DOHH2 (cell line): ENCODE measurements around the gene BMP6.

Source experiments
- H3F3A ChIP-seq: fragments of 200-600 bp; sonication (generic), shearing (Covaris generic); 2 replicates; pipeline ENCODE4 v1.6.0; 2016; ENCODE audit warnings: antibody characterized with exemption, mild to moderate bottlenecking; ENCODE audit not compliant: control insufficient read depth, insufficient read depth
- H3K27ac ChIP-seq: fragments of 200-600 bp; sonication (generic); 2 replicates; pipeline ENCODE4 v1.5.1; 2014; ENCODE audit warnings: low read depth, mild to moderate bottlenecking, low read length, moderate library complexity
- H3K27me3 ChIP-seq: fragments of 200-600 bp; sonication (generic); 2 replicates; pipeline ENCODE4 v1.6.1; 2014; ENCODE audit warnings: mild to moderate bottlenecking, low read length, mixed read lengths; ENCODE audit not compliant: control insufficient read depth
- H3K36me3 ChIP-seq: fragments of 200-600 bp; sonication (generic); 2 replicates; pipeline ENCODE4 v1.6.1; 2014; ENCODE audit warnings: mild to moderate bottlenecking, low read length, moderate library complexity, mixed read lengths; ENCODE audit not compliant: control insufficient read depth
- H3K4me1 ChIP-seq: fragments of 200-600 bp; sonication (generic); 2 replicates; pipeline ENCODE4 v1.6.1; 2014; ENCODE audit warnings: mild to moderate bottlenecking, low read length, mixed read lengths; ENCODE audit not compliant: control insufficient read depth
- H3K4me2 ChIP-seq: fragments of 200-600 bp; sonication (generic); 2 replicates; pipeline ENCODE4 v1.6.0; 2014; ENCODE audit warnings: mild to moderate bottlenecking, low read length, moderate library complexity
- H3K4me3 ChIP-seq: fragments of 200-600 bp; sonication (generic); 2 replicates; pipeline ENCODE4 v1.5.1; 2014; ENCODE audit warnings: mild to moderate bottlenecking, low read length, mixed read lengths
- H3K79me2 ChIP-seq: fragments of 200-600 bp; sonication (generic); 2 replicates; pipeline ENCODE4 v1.6.1; 2014; ENCODE audit warnings: mild to moderate bottlenecking, low read length, mixed read lengths; ENCODE audit not compliant: control insufficient read depth
- H3K9me2 ChIP-seq: fragments of 200-600 bp; sonication (generic); replicated peaks from 2 replicates; pipeline ENCODE4 v1.6.1; 2014; ENCODE audit warnings: mild to moderate bottlenecking, low read length, mixed read lengths; ENCODE audit not compliant: control insufficient read depth
- H3K9me3 ChIP-seq: fragments of 200-600 bp; sonication (generic); 2 replicates; pipeline ENCODE4 v1.6.1; 2014; ENCODE audit warnings: antibody characterized with exemption, low read length, mixed read lengths; ENCODE audit not compliant: control insufficient read depth, insufficient read depth
- H4K20me1 ChIP-seq: fragments of 200-600 bp; sonication (generic); 2 replicates; pipeline ENCODE4 v1.6.0; 2014; ENCODE audit warnings: low read depth, mild to moderate bottlenecking, antibody characterized with exemption, low read length, moderate library complexity; ENCODE audit not compliant: control insufficient read depth, insufficient read depth
- CTCF ChIP-seq: fragments of 200-600 bp; sonication (generic); IDR thresholded peaks from one replicate; pipeline ENCODE4 v1.5.1; 2014; ENCODE audit warnings: antibody characterized with exemption, mild to moderate bottlenecking, low read depth, low read length; ENCODE audit not compliant: poor library complexity, severe bottlenecking
- EZH2phosphoT487 ChIP-seq: fragments of 200-600 bp; sonication (generic); IDR thresholded peaks from 2 replicates; pipeline ENCODE4 v1.6.1; 2017; ENCODE audit warnings: borderline replicate concordance, mild to moderate bottlenecking, antibody characterized with exemption, low read length, moderate library complexity, mixed read lengths

The BMP6 gene

GRCh38 chr6:7797386-7797785 lies 71.5 kb downstream of the BMP6 start:
- Histone ChIP-seq H3F3A (no peaks in the 10 kb centered on the region), H3K27me3 (no peaks in the 10 kb centered on the region), H3K79me2 (no peaks in the 10 kb centered on the region), H3K9me3 (no peaks in the 10 kb centered on the region), H3K9me2 (no peaks in the 10 kb centered on the region), H3K4me1 (no peaks in the 10 kb centered on the region), H4K20me1 (no peaks in the 10 kb centered on the region), H3K4me2 (no peak overlapping the region), H3K36me3 (no peaks in the 10 kb centered on the region), H3K4me3 (no peak overlapping the region), H3K27ac (no peak overlapping the region)
- no peak for TF ChIP-seq EZH2phosphoT487

- H3K27me3 ChIP-seq: no peaks in the 10 kb centered on the region; the same call in 1 of the 2 replicates
- H3K4me1 ChIP-seq: no peaks in the 10 kb centered on the region
- H3K9me2 ChIP-seq: no peaks in the 10 kb centered on the region
- no peaks in the 10 kb centered on the region for H3K9me3 ChIP-seq
- no peaks in the 10 kb centered on the region for H3K36me3 ChIP-seq
- no peak overlapping the region for H3K4me2 ChIP-seq
- H3K27ac ChIP-seq: no peak overlapping the region
- no peak for TF ChIP-seq CTCF
- no peak for TF ChIP-seq EZH2phosphoT487
- no peaks in the 10 kb centered on the region for H3F3A ChIP-seq
- no peak overlapping the region for H3K4me3 ChIP-seq
- no peaks in the 10 kb centered on the region for H3K79me2 ChIP-seq
- H4K20me1 ChIP-seq: no peaks in the 10 kb centered on the region
These were observed 72.9 kb downstream of the BMP6 start for GRCh38 chr6:7798751-7799150.

GRCh38 chr6:7802662-7803061 lies 76.8 kb downstream of the BMP6 start:
- Histone ChIP-seq H3K27ac (no peak overlapping the region), H3K4me3 (no peak overlapping the region)

GRCh38 chr6:7803214-7803613 lies 77.3 kb downstream of the BMP6 start:
- Histone ChIP-seq H3K9me2 (no peaks in the 10 kb centered on the region), H3F3A (no peaks in the 10 kb centered on the region), H3K4me1 (no peaks in the 10 kb centered on the region), H3K79me2 (no peaks in the 10 kb centered on the region), H3K27ac (no peak overlapping the region), H3K9me3 (no peaks in the 10 kb centered on the region), H3K4me2 (no peak overlapping the region), H3K36me3 (no peaks in the 10 kb centered on the region), H3K4me3 (no peak overlapping the region), H3K27me3 (peaks cover 7% of the 10 kb centered on the region; the same call in 1 of the 2 replicates), H4K20me1 (no peaks in the 10 kb centered on the region)
- no peak for TF ChIP-seq CTCF
- no peak for TF ChIP-seq EZH2phosphoT487

More at GRCh38 chr6:7802662-7803061, 76.8 kb downstream of the BMP6 start:
- peaks cover 7% of the 10 kb centered on the region; the same call in 1 of the 2 replicates for H3K27me3 ChIP-seq
- H3K79me2 ChIP-seq: no peaks in the 10 kb centered on the region
- no peaks in the 10 kb centered on the region for H3K4me1 ChIP-seq
- H3K36me3 ChIP-seq: no peaks in the 10 kb centered on the region
- TF ChIP-seq CTCF (no peak), EZH2phosphoT487 (no peak)
- H3K4me2 ChIP-seq: no peak overlapping the region
- no peaks in the 10 kb centered on the region for H3F3A ChIP-seq
- no peaks in the 10 kb centered on the region for H4K20me1 ChIP-seq
- no peaks in the 10 kb centered on the region for H3K9me2 ChIP-seq
- no peaks in the 10 kb centered on the region for H3K9me3 ChIP-seq
